OCI-LY1 (cell line): Measurements from ENCODE around the gene SYT9.

ENCODE experiments used
- H2AFZ ChIP-seq: fragments of 200-600 bp; sonication (generic), shearing (Covaris generic); 2 replicates; pipeline ENCODE4 v1.6.0; 2014; ENCODE audit warnings: antibody characterized with exemption, mild to moderate bottlenecking, low read length
- H3F3A ChIP-seq: fragments of 200-600 bp; sonication (generic), shearing (Covaris generic); 2 replicates; pipeline ENCODE4 v1.6.0; 2014; ENCODE audit warnings: mild to moderate bottlenecking, antibody characterized with exemption, low read length, moderate library complexity; ENCODE audit not compliant: insufficient read depth
- H3K27ac ChIP-seq: fragments of 200-600 bp; sonication (generic); 2 replicates; pipeline ENCODE4 v1.5.1; 2014; ENCODE audit warnings: low read length, mixed run types, mild to moderate bottlenecking, low read depth; ENCODE audit not compliant: poor library complexity, severe bottlenecking
- H3K27me3 ChIP-seq: fragments of 200-600 bp; sonication (generic); 2 replicates; pipeline ENCODE4 v1.6.0; 2014; ENCODE audit warnings: antibody characterized with exemption, mild to moderate bottlenecking, low read length, moderate library complexity; ENCODE audit not compliant: insufficient read depth
- H3K36me3 ChIP-seq: fragments of 200-600 bp; sonication (generic); 2 replicates; pipeline ENCODE4 v1.6.1; 2014; ENCODE audit warnings: mild to moderate bottlenecking, antibody characterized with exemption, low read length, moderate library complexity, mixed read lengths; ENCODE audit not compliant: insufficient read depth
- H3K4me1 ChIP-seq: fragments of 200-600 bp; sonication (generic); 2 replicates; pipeline ENCODE4 v1.5.1; 2014; ENCODE audit warnings: mild to moderate bottlenecking, low read length, moderate library complexity; ENCODE audit not compliant: insufficient read depth, severe bottlenecking
- H3K4me2 ChIP-seq: fragments of 200-600 bp; sonication (generic), shearing (Covaris generic); 2 replicates; pipeline ENCODE4 v1.6.1; 2014; ENCODE audit warnings: low read length
- H3K4me3 ChIP-seq: fragments of 200-600 bp; sonication (generic); 2 replicates; pipeline ENCODE4 v1.5.1; 2014; ENCODE audit warnings: low read length, low read depth, mild to moderate bottlenecking, mixed read lengths; ENCODE audit not compliant: poor library complexity, severe bottlenecking
- H3K79me2 ChIP-seq: fragments of 200-600 bp; shearing (Covaris generic); 2 replicates; pipeline ENCODE4 v1.6.1; 2016; ENCODE audit warnings: mixed run types, low read length, mixed read lengths; ENCODE audit not compliant: insufficient read depth
- H3K9ac ChIP-seq: fragments of 200-600 bp; sonication (generic), shearing (Covaris generic); 2 replicates; pipeline ENCODE4 v1.6.1; 2014; ENCODE audit warnings: mild to moderate bottlenecking, low read length, mixed read lengths
- H3K9me2 ChIP-seq: fragments of 200-600 bp; sonication (generic), shearing (Covaris generic); 2 replicates; pipeline ENCODE4 v1.6.1; 2014; ENCODE audit warnings: low read depth, mild to moderate bottlenecking, low read length, mixed read lengths
- H3K9me3 ChIP-seq: fragments of 200-600 bp; shearing (Covaris generic); 2 replicates; pipeline ENCODE4 v1.6.1; 2014; ENCODE audit warnings: low read length, mixed read lengths
- H4K20me1 ChIP-seq: fragments of 200-600 bp; sonication (generic), shearing (Covaris generic); 2 replicates; pipeline ENCODE4 v1.6.0; 2016; ENCODE audit warnings: mild to moderate bottlenecking, low read length; ENCODE audit not compliant: insufficient read depth
- EZH2 ChIP-seq: fragments of 200-600 bp; sonication (generic), shearing (Covaris generic); IDR thresholded peaks from 2 replicates; pipeline ENCODE4 v1.8.0; 2017; ENCODE audit warnings: borderline replicate concordance, mixed run types, mild to moderate bottlenecking, antibody characterized with exemption, low read length, moderate library complexity, mixed read lengths
- TF ChIP-seq, protein P1 (sequence below): fragments of 200-600 bp; sonication (generic), shearing (Covaris generic); IDR thresholded peaks from 2 replicates; pipeline ENCODE4 v1.5.1; 2017; ENCODE audit warnings: mild to moderate bottlenecking, antibody characterized with exemption, low read length, moderate library complexity, mixed read lengths

The SYT9 gene

DNA sequence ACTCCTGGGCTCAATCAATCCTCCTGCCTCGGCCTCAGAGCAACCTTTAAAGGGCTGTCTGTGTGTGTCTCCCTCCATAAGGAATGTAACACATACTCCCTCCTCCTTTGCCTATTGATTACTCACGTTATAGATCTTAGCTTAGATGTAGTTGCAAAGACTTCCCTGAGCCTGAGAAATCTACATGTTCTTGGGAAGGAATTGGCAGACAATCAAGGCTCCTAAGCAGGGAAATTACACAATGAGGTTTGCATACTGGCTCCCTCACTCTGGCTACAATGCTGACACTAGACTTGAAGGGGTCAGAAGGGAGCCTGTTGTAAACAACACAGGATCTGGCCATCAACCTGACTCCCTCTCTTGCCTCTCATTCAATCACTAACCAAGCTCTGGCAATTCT lies 228.4 kb downstream of the SYT9 start:
- no peaks in the 10 kb centered on the region for H3K9me3 ChIP-seq
- H3K4me2 ChIP-seq: no peak overlapping the region
- no peak overlapping the region for H3K9ac ChIP-seq
- no peaks in the 10 kb centered on the region for H3K79me2 ChIP-seq
- H4K20me1 ChIP-seq: no peaks in the 10 kb centered on the region
- H3K9me2 ChIP-seq: no peaks in the 10 kb centered on the region
- no peaks in the 10 kb centered on the region for H3F3A ChIP-seq
- H3K27me3 ChIP-seq: no peaks in the 10 kb centered on the region; the same call in 1 of the 2 replicates
- H2AFZ ChIP-seq: no peak overlapping the region
- TF ChIP-seq EZH2: no peak
- TF ChIP-seq, protein P1, sequence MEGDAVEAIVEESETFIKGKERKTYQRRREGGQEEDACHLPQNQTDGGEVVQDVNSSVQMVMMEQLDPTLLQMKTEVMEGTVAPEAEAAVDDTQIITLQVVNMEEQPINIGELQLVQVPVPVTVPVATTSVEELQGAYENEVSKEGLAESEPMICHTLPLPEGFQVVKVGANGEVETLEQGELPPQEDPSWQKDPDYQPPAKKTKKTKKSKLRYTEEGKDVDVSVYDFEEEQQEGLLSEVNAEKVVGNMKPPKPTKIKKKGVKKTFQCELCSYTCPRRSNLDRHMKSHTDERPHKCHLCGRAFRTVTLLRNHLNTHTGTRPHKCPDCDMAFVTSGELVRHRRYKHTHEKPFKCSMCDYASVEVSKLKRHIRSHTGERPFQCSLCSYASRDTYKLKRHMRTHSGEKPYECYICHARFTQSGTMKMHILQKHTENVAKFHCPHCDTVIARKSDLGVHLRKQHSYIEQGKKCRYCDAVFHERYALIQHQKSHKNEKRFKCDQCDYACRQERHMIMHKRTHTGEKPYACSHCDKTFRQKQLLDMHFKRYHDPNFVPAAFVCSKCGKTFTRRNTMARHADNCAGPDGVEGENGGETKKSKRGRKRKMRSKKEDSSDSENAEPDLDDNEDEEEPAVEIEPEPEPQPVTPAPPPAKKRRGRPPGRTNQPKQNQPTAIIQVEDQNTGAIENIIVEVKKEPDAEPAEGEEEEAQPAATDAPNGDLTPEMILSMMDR: no peak
- H3K4me1 ChIP-seq: no peaks in the 10 kb centered on the region
- H3K27ac ChIP-seq: no peak overlapping the region
- H3K4me3 ChIP-seq: no peak overlapping the region
- no peaks in the 10 kb centered on the region for H3K36me3 ChIP-seq

GRCh38 chr11:7484131-7484530 lies 232.4 kb downstream of the SYT9 start:
- H3K9me3 ChIP-seq: no peaks in the 10 kb centered on the region
- no peak overlapping the region for H3K9ac ChIP-seq
- no peak overlapping the region for H3K27ac ChIP-seq
- H3F3A ChIP-seq: no peaks in the 10 kb centered on the region
- no peak overlapping the region for H2AFZ ChIP-seq
- H3K4me3 ChIP-seq: no peak overlapping the region
- no peaks in the 10 kb centered on the region for H3K4me1 ChIP-seq
- H3K27me3 ChIP-seq: no peaks in the 10 kb centered on the region; the same call in 1 of the 2 replicates
- H3K9me2 ChIP-seq: no peaks in the 10 kb centered on the region
- no peaks in the 10 kb centered on the region for H3K36me3 ChIP-seq
- H4K20me1 ChIP-seq: no peaks in the 10 kb centered on the region
- H3K4me2 ChIP-seq: no peak overlapping the region
- no peaks in the 10 kb centered on the region for H3K79me2 ChIP-seq
- TF ChIP-seq, protein P1: no peak
- no peak for TF ChIP-seq EZH2

DNA sequence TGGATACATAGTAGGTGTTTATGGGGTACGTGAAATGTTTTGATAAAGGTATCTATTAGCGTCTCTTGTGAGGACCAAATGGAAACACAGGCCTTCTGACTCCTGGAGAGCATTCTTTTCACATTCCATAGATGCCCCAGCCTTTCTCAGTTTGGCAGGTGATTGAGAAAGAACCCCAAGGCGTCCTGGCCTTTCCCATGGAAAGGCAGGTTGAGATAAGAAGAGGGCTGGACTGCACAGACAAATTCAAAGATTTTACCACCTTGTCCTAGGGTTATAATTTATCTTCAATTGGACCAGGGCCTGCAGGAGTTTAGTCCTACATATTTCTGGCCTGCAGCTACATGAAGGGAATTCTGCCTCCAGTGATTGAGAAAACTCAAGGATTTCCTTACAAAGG lies 232.9 kb downstream of the SYT9 start:
- H3K9me2 ChIP-seq: no peaks in the 10 kb centered on the region
- no peak overlapping the region for H3K9ac ChIP-seq
- no peaks in the 10 kb centered on the region for H3F3A ChIP-seq
- H2AFZ ChIP-seq: no peak overlapping the region
- no peak overlapping the region for H3K4me2 ChIP-seq
- no peaks in the 10 kb centered on the region; the same call in 1 of the 2 replicates for H3K27me3 ChIP-seq
- H3K27ac ChIP-seq: no peak overlapping the region
- no peak overlapping the region for H3K4me3 ChIP-seq
- TF ChIP-seq EZH2: no peak
- TF ChIP-seq, protein P1: no peak
- H3K79me2 ChIP-seq: no peaks in the 10 kb centered on the region
- no peaks in the 10 kb centered on the region for H3K9me3 ChIP-seq
- no peaks in the 10 kb centered on the region for H3K4me1 ChIP-seq
- H3K36me3 ChIP-seq: no peaks in the 10 kb centered on the region
- H4K20me1 ChIP-seq: no peaks in the 10 kb centered on the region
